K562 (cell line): ENCODE results near the gene CLEC6A.

Experiments used
- ARNT ChIP-seq, 2 experiments: fragments of 450-650 bp; IDR thresholded peaks; 2 replicates each; pipeline ENCODE4 v1.6.1; 2016; ENCODE audit warnings: mild to moderate bottlenecking in 1 of 2
- BRCA1 ChIP-seq, 2 experiments: fragments of 450-650 bp in 1 of 2; sonication (generic) in 1 of 2; formaldehyde crosslinking in 1 of 2; IDR thresholded peaks; 2 replicates each; pipeline versions ENCODE4 v1.5.0 to v1.6.1; 2017 to 2020; ENCODE audit warnings: mild to moderate bottlenecking in 1 of 2, missing genetic modification reagents in 1 of 2
- BRF1 ChIP-seq: IDR thresholded peaks from 3 replicates; pipeline ENCODE4 v1.6.1; 2011; ENCODE audit warnings: borderline replicate concordance, mild to moderate bottlenecking; ENCODE audit not compliant: insufficient read length; ENCODE audit errors: extremely low read depth
- CTBP1 ChIP-seq: fragments of 450-650 bp; IDR thresholded peaks from 2 replicates; pipeline ENCODE4 v1.6.1; 2016; ENCODE audit warnings: borderline replicate concordance
- FOXP1 ChIP-seq: sonication (generic); formaldehyde crosslinking; IDR thresholded peaks from 2 replicates; pipeline ENCODE4 v1.8.0; 2022; ENCODE audit warnings: mild to moderate bottlenecking, missing genetic modification reagents
- HIVEP1 ChIP-seq: fragments of 250-450 bp; sonication (Bioruptor Pico); IDR thresholded peaks from 2 replicates; pipeline ENCODE4 v1.4.0; 2020; ENCODE audit warnings: mild to moderate bottlenecking
- KAT7 ChIP-seq: sonication (generic); formaldehyde crosslinking; IDR thresholded peaks from 2 replicates; pipeline ENCODE4 v1.8.0; 2022; ENCODE audit warnings: missing genetic modification reagents, mild to moderate bottlenecking, borderline replicate concordance
- MIER1 ChIP-seq: fragments of 450-650 bp; IDR thresholded peaks from 2 replicates; pipeline ENCODE4 v1.6.1; 2016; ENCODE audit warnings: antibody characterized with exemption, mild to moderate bottlenecking, low read depth
- SP1 ChIP-seq: sonication (generic); formaldehyde crosslinking; IDR thresholded peaks from 2 replicates; pipeline ENCODE4 v1.8.1; 2022; ENCODE audit warnings: mild to moderate bottlenecking, missing genetic modification reagents
- TF ChIP-seq, protein P1 (sequence below), 2 experiments: fragments of 450-650 bp; IDR thresholded peaks; 2 replicates each; pipeline ENCODE4 v1.6.1; 2016
- TF ChIP-seq, protein P2 (sequence below): sonication (generic); formaldehyde crosslinking; IDR thresholded peaks from 2 replicates; pipeline ENCODE4 v1.8.1; 2022; ENCODE audit warnings: missing genetic modification reagents
- TF ChIP-seq, protein P3 (sequence below): fragments of 200-800 bp; sonication (Bioruptor generic); IDR thresholded peaks from 2 replicates; pipeline ENCODE4 v1.6.1; 2016; ENCODE audit warnings: missing genetic modification characterization, missing compliant biosample characterization

DNA sequence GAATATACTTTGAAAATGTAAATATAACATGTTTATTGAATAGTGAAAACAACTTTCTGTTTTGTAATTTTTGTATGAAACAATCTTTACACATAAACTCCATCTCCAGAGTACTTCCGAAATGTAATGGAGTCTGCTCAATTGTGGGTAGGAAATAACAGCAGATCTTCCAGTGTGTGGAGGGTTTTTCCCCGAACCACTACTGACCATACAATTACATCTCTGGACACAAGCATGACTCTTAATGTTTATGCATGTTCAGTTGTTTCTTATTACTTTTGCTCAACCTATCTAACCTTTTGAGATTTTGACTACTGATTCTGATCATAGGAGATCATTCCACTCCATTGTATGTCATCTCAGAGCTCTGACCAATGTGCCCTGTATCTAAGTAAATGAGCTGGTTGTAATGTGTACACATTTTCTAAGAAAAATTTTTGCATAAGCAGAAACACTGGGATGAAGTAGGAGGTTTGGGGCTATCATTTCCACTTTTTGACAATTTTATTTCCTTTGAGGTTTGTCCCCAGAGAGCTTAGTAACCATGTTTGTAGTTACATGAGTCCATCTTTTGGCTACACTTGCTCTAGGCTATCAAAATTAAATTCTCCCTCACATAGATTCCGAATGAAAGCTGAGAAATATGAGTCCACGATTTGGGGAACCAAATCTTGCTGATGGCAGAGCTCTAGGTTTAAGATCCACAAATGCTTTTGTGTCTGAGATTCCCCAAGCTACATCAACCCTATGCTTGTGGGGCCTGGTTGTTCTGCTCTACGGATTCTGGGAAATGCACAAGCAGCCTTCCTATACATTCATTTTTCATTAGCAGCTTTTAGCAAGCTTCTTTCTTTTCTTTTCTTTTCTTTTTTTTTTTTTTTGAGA, 36.1 kb downstream of the CLEC6A start:
- TF ChIP-seq, protein P1, sequence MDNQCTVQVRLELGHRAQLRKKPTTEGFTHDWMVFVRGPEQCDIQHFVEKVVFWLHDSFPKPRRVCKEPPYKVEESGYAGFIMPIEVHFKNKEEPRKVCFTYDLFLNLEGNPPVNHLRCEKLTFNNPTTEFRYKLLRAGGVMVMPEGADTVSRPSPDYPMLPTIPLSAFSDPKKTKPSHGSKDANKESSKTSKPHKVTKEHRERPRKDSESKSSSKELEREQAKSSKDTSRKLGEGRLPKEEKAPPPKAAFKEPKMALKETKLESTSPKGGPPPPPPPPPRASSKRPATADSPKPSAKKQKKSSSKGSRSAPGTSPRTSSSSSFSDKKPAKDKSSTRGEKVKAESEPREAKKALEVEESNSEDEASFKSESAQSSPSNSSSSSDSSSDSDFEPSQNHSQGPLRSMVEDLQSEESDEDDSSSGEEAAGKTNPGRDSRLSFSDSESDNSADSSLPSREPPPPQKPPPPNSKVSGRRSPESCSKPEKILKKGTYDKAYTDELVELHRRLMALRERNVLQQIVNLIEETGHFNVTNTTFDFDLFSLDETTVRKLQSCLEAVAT (IDR thresholded peaks at IDR 0.05) = no peak
- TF ChIP-seq, protein P2, sequence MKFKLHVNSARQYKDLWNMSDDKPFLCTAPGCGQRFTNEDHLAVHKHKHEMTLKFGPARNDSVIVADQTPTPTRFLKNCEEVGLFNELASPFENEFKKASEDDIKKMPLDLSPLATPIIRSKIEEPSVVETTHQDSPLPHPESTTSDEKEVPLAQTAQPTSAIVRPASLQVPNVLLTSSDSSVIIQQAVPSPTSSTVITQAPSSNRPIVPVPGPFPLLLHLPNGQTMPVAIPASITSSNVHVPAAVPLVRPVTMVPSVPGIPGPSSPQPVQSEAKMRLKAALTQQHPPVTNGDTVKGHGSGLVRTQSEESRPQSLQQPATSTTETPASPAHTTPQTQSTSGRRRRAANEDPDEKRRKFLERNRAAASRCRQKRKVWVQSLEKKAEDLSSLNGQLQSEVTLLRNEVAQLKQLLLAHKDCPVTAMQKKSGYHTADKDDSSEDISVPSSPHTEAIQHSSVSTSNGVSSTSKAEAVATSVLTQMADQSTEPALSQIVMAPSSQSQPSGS = no peak
- TF ChIP-seq BRF1 (no peak), CTBP1 (no peak), HIVEP1 (CRISPR knock-in tag) (no peak), ARNT (IDR thresholded peaks at IDR 0.05) (no peak), MIER1 (no peak), BRCA1 (IDR thresholded peaks at IDR 0.05) (no peak), BRCA1 (CRISPR knock-in tag; IDR thresholded peaks at IDR 0.05) (no peak), FOXP1 (CRISPR knock-in tag) (no peak), SP1 (CRISPR knock-in tag) (no peak), KAT7 (CRISPR knock-in tag) (no peak)
- TF ChIP-seq, protein P3, sequence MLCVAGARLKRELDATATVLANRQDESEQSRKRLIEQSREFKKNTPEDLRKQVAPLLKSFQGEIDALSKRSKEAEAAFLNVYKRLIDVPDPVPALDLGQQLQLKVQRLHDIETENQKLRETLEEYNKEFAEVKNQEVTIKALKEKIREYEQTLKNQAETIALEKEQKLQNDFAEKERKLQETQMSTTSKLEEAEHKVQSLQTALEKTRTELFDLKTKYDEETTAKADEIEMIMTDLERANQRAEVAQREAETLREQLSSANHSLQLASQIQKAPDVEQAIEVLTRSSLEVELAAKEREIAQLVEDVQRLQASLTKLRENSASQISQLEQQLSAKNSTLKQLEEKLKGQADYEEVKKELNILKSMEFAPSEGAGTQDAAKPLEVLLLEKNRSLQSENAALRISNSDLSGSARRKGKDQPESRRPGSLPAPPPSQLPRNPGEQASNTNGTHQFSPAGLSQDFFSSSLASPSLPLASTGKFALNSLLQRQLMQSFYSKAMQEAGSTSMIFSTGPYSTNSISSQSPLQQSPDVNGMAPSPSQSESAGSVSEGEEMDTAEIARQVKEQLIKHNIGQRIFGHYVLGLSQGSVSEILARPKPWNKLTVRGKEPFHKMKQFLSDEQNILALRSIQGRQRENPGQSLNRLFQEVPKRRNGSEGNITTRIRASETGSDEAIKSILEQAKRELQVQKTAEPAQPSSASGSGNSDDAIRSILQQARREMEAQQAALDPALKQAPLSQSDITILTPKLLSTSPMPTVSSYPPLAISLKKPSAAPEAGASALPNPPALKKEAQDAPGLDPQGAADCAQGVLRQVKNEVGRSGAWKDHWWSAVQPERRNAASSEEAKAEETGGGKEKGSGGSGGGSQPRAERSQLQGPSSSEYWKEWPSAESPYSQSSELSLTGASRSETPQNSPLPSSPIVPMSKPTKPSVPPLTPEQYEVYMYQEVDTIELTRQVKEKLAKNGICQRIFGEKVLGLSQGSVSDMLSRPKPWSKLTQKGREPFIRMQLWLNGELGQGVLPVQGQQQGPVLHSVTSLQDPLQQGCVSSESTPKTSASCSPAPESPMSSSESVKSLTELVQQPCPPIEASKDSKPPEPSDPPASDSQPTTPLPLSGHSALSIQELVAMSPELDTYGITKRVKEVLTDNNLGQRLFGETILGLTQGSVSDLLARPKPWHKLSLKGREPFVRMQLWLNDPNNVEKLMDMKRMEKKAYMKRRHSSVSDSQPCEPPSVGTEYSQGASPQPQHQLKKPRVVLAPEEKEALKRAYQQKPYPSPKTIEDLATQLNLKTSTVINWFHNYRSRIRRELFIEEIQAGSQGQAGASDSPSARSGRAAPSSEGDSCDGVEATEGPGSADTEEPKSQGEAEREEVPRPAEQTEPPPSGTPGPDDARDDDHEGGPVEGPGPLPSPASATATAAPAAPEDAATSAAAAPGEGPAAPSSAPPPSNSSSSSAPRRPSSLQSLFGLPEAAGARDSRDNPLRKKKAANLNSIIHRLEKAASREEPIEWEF (CRISPR knock-in tag) = no peak
